ENCODE data around the gene TOR1AIP2.

- TF ChIP-seq BHLHE40 (IDR thresholded peaks at IDR 0.05; ENCODE audit: low read depth, low read length) = no peak
- TF ChIP-seq CTCF (IDR thresholded peaks at IDR 0.05) = no peak
Measured at GRCh38 chr1:179873438-179873851, 4.2 kb downstream of the TOR1AIP2 start.

All from A549 (cell line).